Peyer's patch (tissue), 4 donors: ENCODE results near the gene EFCAB5.

Source experiments
- POLR2A ChIP-seq, 2 donors: fragments of 450-650 bp; IDR thresholded peaks; one replicate each; pipeline ENCODE4 v1.5.1; 2017; ENCODE audit warnings: antibody characterized with exemption in 2 of 2, mild to moderate bottlenecking in 2 of 2, moderate library complexity in 2 of 2
- TF ChIP-seq, protein P1 (sequence below), 6 experiments: fragments of 450-650 bp in 4 of 6; fragments of 200-600 bp in 2 of 6; sonication (generic) in 1 of 6; IDR thresholded peaks; one replicate each; pipeline ENCODE4 v1.5.1; 2017 to 2019; ENCODE audit warnings: antibody characterized with exemption in 6 of 6, mild to moderate bottlenecking in 3 of 6, moderate library complexity in 1 of 6

DNA sequence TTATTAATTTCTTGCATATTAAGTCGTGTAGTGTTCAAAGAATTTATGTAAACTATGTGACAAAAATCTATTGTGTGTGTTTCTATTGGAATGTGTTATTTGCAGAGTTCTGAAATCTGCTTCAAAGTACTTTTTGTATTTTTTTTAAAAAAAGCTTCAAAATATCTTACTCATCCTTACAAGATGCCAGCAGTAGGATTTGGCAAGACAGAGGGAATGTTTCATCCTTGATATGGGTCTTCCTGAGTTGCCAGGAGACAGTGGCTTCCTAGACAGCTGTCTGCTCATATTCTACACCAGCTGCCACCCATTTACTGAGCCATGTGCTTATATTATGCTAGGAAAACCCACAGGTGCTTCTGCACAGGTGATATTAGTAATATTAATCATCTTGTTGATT lies 36.4 kb downstream of the EFCAB5 start:
- TF ChIP-seq, protein P1, sequence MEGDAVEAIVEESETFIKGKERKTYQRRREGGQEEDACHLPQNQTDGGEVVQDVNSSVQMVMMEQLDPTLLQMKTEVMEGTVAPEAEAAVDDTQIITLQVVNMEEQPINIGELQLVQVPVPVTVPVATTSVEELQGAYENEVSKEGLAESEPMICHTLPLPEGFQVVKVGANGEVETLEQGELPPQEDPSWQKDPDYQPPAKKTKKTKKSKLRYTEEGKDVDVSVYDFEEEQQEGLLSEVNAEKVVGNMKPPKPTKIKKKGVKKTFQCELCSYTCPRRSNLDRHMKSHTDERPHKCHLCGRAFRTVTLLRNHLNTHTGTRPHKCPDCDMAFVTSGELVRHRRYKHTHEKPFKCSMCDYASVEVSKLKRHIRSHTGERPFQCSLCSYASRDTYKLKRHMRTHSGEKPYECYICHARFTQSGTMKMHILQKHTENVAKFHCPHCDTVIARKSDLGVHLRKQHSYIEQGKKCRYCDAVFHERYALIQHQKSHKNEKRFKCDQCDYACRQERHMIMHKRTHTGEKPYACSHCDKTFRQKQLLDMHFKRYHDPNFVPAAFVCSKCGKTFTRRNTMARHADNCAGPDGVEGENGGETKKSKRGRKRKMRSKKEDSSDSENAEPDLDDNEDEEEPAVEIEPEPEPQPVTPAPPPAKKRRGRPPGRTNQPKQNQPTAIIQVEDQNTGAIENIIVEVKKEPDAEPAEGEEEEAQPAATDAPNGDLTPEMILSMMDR (IDR thresholded peaks at IDR 0.05), result no peak
- TF ChIP-seq POLR2A (IDR thresholded peaks at IDR 0.05), result no peak
